Activated CD8-positive, alpha-beta memory T cell treated with anti-CD3 and anti-CD28 coated beads, Interleukin-2, amount 10 ng/mL, durations not matched to agents 7 days and 5 days (primary cell): ENCODE measurements around the gene TIPIN. TPM values are rescaled to one million over a fixed set of nuclear protein-coding genes. Genes with fewer than 3 reads are reported as not detected.
A peak's percentile ranks its signal among the peaks of the same experiment; 100 is the strongest.
"Not testable (repeated sequence)": the region's sequence is repeated elsewhere in the genome, so short reads cannot be mapped to it uniquely, and the experiment has no call there.

Experiments
- ATAC-seq: fragments of 150-1000 bp; cut with Tn5 transposase; one replicate; pipeline ENCODE4 v1.10.0; 2021; ENCODE audit warnings: moderate library complexity
- CTCF ChIA-PET: fragments of 350-600 bp; sonication (Branson Sonifier 250); formaldehyde crosslinking; loops from one replicate; lab custom pipeline; 2021; ENCODE audit warnings: antibody characterized with exemption; lab: Charles Lee
- DNase-seq: peaks from one replicate; pipeline ENCODE4 v3.0.0-alpha.2; 2020
- H3K27ac Mint-ChIP-seq: one replicate; pipeline ENCODE4 v1.8.0; 2021; ENCODE audit warnings: mild to moderate bottlenecking, mixed read lengths
- H3K27me3 Mint-ChIP-seq: one replicate; pipeline ENCODE4 v1.8.0; 2021; ENCODE audit warnings: mixed read lengths
- H3K36me3 Mint-ChIP-seq: one replicate; pipeline ENCODE4 v1.8.0; 2021; ENCODE audit warnings: mild to moderate bottlenecking, mixed read lengths
- H3K4me1 Mint-ChIP-seq: one replicate; pipeline ENCODE4 v1.8.0; 2021; ENCODE audit warnings: mixed read lengths
- H3K4me3 Mint-ChIP-seq: one replicate; pipeline ENCODE4 v1.8.0; 2021; ENCODE audit warnings: mild to moderate bottlenecking, moderate library complexity, mixed read lengths
- H3K9me3 Mint-ChIP-seq: one replicate; pipeline ENCODE4 v1.8.0; 2022; ENCODE audit warnings: low read depth, mixed read lengths
- total RNA-seq, 2 experiments: library from RNA; stranded (reverse); gene quantifications; one replicate each; pipeline ENCODE4 v1.2.3, GENCODE V29; 2021

The TIPIN gene
- total RNA-seq, 2 experiments from 2014 or later: 34.3 to 40.2 TPM

DNA sequence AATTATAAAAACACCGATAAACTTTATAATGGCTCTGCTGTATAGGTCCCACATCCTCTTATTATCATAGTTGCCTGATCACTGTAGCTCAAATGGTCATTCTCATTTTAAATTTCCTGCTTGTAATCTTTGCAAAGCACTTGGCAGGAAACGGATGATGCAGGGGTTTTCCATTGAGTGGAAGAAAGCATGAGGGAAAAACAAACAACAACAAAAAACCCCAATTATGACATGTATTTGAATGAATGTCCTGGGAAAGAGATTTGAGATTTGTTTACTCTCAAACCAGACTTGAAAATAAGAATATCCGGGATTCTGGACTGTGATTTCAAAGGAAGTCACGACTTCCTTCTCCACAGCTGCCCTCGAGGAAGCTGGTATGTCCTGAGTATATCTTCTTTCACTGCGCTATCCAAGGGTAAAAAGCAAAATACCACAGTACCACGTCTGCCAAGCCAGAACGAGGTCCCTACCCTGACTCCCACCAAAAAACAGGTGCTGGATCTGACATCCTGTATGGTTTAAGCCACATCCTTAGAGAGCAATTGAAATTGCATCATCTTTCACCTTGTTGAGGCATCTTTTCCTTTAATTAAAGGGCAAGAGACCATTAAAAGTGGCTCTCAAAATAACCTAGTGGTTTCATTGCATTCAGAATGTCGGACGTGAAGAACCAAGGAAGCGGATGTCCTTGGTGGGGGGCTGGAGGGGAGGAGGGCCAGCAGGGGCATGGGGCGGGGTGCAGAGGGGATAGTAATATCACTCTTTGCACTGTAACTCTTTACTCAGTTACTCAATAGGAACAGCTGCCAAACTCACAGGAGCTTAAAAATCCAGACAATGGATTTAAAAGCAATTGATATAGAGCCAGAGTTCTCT lies 13.5 kb upstream of the TIPIN start:
- Mint-ChIP-seq H3K4me1 (peaks cover 19% of the 10 kb centered on the region), H3K27me3 (no peaks in the 10 kb centered on the region), H3K36me3 (peaks cover 5% of the 10 kb centered on the region), H3K4me3 (peak overlapping the region; percentile 53), H3K9me3 (peaks cover 2% of the 10 kb centered on the region), H3K27ac (peak overlapping the region; percentile 83)
- CTCF ChIA-PET: interaction anchor here (0.9 to 2.0 kb wide), 4 partner anchors 13 to 128 kb away, joined by 3 to 15 read pairs (median 10); partner anchors contain the start of genes MAP2K1 and SNAPC5
- DNase-seq: peak; percentile 66
- ATAC-seq: peak; percentile 83

DNA sequence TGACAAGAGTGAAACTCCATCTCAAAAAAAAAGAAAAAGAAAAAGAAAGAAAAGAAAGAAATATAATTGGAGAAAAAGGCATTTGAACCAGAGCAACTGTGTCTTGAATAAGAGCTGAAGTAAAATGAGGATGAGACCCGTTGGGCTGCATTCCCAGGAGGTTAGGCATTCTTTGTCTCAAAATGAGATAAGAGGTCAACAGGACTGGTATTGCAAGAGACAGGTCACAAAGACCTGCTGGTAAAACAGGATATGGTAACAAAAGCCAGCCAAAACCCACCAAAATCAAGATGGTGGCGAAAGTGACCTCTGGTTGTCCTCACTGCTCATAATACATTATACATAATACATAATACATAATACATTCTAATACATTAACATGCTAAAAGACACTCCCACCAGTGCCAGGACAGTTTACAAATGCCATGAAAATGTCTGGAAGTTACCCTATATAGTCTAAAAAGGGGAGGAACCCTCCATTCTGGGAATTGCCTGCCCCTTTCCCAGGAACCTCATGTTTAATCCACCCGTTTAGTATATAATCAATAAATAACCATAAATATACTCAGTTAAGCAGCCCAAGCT lies 8.6 kb upstream of the TIPIN start:
- no peak overlapping the region for H3K4me3 Mint-ChIP-seq
- no peaks in the 10 kb centered on the region for H3K27me3 Mint-ChIP-seq
- ATAC-seq: no peak
- no peak for DNase-seq
- H3K36me3 Mint-ChIP-seq: no peaks in the 10 kb centered on the region
- no peak overlapping the region for H3K27ac Mint-ChIP-seq
- H3K9me3 Mint-ChIP-seq: no peaks in the 10 kb centered on the region
- H3K4me1 Mint-ChIP-seq: peaks cover 7% of the 10 kb centered on the region
- CTCF ChIA-PET: no interaction called here

DNA sequence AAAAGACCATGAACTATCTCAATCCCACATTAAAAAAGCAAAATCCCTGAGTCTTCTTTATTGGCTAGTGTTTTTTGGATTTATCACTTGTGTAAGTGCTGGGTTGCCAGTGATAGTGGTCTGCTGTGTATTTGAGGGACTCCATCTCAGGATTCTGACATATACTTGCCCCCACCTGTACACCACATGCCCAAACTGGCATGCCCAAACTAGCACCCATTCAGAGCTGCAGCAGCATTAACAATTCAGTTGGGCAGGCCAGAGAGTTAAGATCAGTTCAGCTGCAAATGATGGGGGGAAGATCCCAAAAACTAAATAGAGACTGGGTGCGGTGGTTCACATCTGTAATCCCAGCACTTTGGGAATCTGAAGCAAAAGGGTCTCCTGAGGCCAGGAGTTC lies 6.3 kb upstream of the TIPIN start:
- no peak for ATAC-seq
- no peak for DNase-seq
- Mint-ChIP-seq H3K4me1 (no peaks in the 10 kb centered on the region), H3K27me3 (no peaks in the 10 kb centered on the region), H3K9me3 (no peaks in the 10 kb centered on the region), H3K4me3 (no peak overlapping the region), H3K27ac (no peak overlapping the region), H3K36me3 (no peaks in the 10 kb centered on the region)
- CTCF ChIA-PET: no interaction called here

DNA sequence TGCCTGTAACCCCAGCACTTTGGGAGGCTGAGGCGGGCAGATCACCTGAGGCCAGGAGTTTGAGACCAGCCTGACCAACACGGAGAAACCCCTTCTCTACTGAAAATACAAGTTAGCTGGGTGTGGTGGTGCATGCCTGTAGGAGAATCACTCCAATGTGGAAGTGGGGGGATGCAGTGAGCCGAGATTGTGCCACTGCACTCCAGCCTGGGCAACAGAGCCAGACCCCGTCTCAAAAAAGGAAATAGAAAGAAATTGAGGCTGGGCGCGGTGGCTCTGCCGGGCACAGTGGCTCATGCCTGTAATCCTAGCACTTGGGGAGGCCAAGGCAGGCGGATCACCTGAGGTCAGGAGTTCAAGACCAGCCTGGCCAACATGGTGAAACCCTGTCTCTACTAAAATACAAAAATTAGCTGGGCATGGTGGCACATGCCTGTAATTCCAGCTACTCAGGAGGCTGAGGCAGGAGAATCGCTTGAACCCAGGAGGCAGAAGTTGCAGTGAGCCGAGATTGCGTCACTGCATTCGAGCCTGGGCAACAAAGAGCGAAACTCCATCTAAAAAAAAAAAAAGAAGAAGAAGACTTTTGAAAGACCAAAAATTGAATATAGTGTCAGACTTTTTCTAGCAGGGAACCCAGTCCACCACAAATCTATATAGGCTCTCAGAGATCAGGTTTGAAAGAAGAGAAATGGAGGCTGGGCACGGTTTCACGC lies 5.4 kb upstream of the TIPIN start:
- H3K4me1 Mint-ChIP-seq, H3K36me3 Mint-ChIP-seq, DNase-seq, H3K4me3 Mint-ChIP-seq, H3K27ac Mint-ChIP-seq, CTCF ChIA-PET, H3K27me3 Mint-ChIP-seq, ATAC-seq, H3K9me3 Mint-ChIP-seq: not testable (repeated sequence)

DNA sequence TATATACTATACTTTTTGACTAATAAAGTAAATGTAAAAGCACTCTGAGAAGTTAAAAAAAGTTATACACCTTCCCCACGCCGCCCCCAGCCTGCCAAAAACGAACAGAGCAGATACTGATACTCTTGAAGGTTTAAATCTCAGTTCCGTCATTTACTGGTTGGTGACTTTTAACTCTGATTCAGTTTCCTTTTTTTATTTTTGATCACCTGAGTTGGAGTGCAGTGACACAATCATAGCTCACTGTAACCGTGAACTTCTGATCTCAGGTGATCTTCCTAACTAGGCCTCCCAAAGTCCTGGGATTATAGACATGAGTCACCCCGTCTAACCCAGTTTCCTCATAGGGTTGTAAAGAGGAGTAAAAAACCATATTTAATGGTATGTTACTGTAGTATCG lies 3.3 kb upstream of the TIPIN start:
- Mint-ChIP-seq H3K27me3 (no peaks in the 10 kb centered on the region), H3K36me3 (peaks cover 10% of the 10 kb centered on the region), H3K27ac (no peak overlapping the region), H3K4me3 (no peak overlapping the region), H3K9me3 (no peaks in the 10 kb centered on the region), H3K4me1 (peaks cover 12% of the 10 kb centered on the region)
- CTCF ChIA-PET: no interaction called here
- no peak for ATAC-seq
- no peak for DNase-seq

DNA sequence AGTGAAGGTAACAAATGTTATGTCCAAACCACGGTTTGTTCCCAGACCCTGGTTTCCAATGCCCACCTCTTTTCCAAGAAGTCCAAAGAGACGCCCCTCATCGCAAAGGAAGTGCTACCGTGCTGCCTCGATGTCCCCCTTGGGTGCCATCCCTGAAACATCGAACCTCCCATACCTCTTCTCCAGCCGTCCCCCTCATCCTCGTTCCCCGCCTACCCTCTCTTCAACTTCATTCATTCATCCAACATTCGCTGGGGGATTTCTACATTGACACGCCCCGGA lies 467 bp downstream of the TIPIN start:
- H3K9me3 Mint-ChIP-seq: no peaks in the 10 kb centered on the region
- H3K27me3 Mint-ChIP-seq: no peaks in the 10 kb centered on the region
- DNase-seq (no peak), ATAC-seq (no peak)
- peak overlapping the region; percentile 97 for H3K27ac Mint-ChIP-seq
- peaks cover 30% of the 10 kb centered on the region for H3K4me1 Mint-ChIP-seq
- peak overlapping the region; percentile 93 for H3K4me3 Mint-ChIP-seq
- peaks cover 27% of the 10 kb centered on the region for H3K36me3 Mint-ChIP-seq
- CTCF ChIA-PET: interaction anchor here (4.9 to 5.1 kb wide), 2 partner anchors 31 to 143 kb away, joined by 36 to 52 read pairs; partner anchors contain the start of genes MAP2K1 and SNAPC5

DNA sequence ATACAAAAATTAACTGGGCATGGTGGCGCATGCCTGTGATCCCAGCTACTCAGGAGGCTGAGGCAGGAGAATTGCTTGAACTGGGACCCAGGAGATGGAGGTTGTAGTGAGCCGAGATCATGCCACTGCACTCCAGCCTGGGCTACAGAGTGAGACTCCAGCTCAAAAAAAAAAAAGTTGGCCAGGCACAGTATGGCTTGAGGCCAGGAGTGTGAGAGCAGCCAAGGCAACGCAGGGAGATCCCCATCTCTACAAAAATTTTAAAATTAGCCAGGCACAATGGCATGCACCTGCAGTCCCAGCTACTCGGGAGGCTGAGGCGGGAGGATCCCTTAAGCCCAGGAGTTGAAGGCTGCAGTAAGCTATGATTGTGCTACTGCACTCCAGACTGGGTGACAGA lies 8.0 kb downstream of the TIPIN start:
- peaks cover 13% of the 10 kb centered on the region for H3K4me1 Mint-ChIP-seq
- H3K36me3 Mint-ChIP-seq: peaks cover 35% of the 10 kb centered on the region
- H3K9me3 Mint-ChIP-seq, H3K27ac Mint-ChIP-seq, ATAC-seq, H3K4me3 Mint-ChIP-seq, H3K27me3 Mint-ChIP-seq, DNase-seq: not testable (repeated sequence)
- CTCF ChIA-PET: interaction anchor here (0.7 to 1.6 kb wide), 3 partner anchors 149 to 218 kb away, joined by 3 to 10 read pairs (median 3); no protein-coding TSS in a partner anchor

DNA sequence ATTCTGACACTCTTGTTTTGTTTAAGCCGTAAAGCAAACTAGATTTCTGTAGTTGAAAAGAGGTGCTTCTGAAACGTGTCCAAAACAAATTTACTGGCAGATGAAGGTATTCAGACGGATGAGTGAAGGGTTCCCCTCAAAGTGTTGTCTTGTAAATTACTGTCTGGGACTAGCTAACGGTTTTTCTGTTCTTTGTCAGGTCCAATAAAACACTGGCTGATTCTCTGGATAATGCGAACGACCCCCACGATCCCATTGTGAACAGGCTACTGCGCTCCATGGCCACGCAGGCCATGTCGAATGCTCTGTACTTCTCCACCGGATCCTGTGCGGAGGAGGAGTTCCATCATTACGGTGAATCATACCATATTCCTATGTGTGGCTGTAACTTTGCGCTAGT lies 27.7 kb downstream of the TIPIN start:
- CTCF ChIA-PET: no interaction called here
- Mint-ChIP-seq H3K27me3 (no peaks in the 10 kb centered on the region), H3K9me3 (no peaks in the 10 kb centered on the region), H3K36me3 (peaks cover 45% of the 10 kb centered on the region), H3K4me3 (no peak overlapping the region), H3K27ac (no peak overlapping the region), H3K4me1 (no peaks in the 10 kb centered on the region)
- no peak for ATAC-seq
- no peak for DNase-seq

DNA sequence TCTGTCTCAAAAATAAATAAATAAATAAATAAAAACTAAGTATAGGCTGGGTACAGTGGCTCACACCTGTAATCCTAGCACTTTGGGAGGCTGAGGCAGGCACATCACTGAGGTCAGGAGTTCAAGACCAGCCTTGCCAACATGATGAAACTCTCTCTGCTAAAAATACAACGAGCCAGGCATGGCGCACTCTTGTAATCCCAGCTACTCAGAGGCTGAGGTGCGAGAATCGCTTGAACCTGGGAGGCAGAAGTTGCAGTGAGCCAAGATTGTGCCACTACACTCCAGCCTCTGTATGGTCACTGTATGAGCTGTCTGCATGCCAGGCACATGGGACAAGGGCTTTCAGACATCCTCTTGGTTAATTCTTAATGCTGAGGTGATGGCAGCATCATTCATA lies 28.7 kb downstream of the TIPIN start:
- CTCF ChIA-PET: no interaction called here
- Mint-ChIP-seq H3K36me3 (peaks cover 42% of the 10 kb centered on the region), H3K4me1 (no peaks in the 10 kb centered on the region), H3K9me3 (no peaks in the 10 kb centered on the region), H3K27ac (no peak overlapping the region), H3K4me3 (no peak overlapping the region), H3K27me3 (no peaks in the 10 kb centered on the region)
- ATAC-seq: no peak
- no peak for DNase-seq

DNA sequence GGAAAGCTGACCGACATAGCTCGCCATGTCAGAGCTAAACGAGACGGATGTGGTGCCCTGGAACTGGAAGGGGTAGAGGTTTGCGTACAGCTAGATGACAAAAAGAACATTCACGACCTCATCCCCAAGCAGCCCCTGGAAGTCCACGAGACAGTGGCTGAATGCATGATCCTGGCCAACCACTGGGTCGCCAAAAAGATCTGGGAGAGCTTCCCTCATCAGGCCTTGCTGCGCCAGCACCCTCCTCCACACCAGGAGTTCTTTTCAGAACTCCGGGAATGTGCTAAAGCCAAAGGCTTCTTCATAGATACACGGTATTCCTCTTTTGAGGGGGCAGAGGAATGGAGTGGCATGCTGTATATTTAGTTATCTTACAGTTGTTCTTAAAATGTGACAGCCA lies 30.4 kb downstream of the TIPIN start:
- CTCF ChIA-PET: no interaction called here
- peaks cover 40% of the 10 kb centered on the region for H3K36me3 Mint-ChIP-seq
- no peak overlapping the region for H3K4me3 Mint-ChIP-seq
- no peaks in the 10 kb centered on the region for H3K27me3 Mint-ChIP-seq
- ATAC-seq (no peak), DNase-seq (no peak)
- no peak overlapping the region for H3K27ac Mint-ChIP-seq
- H3K4me1 Mint-ChIP-seq: no peaks in the 10 kb centered on the region
- H3K9me3 Mint-ChIP-seq: no peaks in the 10 kb centered on the region

DNA sequence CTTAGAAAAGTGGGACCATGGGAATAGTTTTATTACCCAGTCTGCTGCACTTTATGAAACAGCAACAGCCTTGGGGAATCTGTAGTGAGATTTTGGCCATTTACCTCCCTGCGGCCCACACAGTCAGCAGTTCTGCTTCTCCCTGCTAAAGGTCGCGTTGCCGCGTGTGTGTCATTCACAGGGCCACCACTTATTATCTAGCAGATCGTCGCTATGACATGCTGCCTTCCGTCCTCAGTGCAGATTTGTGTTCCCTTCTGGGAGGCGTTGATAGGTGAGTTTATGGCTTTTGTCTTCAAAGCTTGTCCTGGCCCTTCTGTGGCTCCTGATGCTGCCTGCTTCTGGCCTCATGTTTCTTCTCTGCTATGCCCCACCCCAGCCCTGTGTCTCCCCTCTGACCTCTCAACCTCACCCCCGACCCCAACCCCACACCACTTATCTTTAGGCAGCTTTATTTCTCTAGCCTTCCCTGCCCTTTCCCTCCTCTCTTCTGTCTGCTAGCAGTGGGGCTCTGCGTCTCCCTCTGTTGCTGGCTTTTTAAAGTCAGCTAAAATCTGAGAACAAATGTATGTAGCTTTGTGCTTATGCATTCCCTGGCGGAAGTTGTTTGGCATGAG lies 33.1 kb downstream of the TIPIN start:
- Mint-ChIP-seq H3K4me1 (no peaks in the 10 kb centered on the region), H3K4me3 (no peak overlapping the region), H3K36me3 (peaks cover 38% of the 10 kb centered on the region), H3K27ac (no peak overlapping the region), H3K9me3 (no peaks in the 10 kb centered on the region), H3K27me3 (no peaks in the 10 kb centered on the region)
- no peak for DNase-seq
- no peak for ATAC-seq
- CTCF ChIA-PET: no interaction called here

DNA sequence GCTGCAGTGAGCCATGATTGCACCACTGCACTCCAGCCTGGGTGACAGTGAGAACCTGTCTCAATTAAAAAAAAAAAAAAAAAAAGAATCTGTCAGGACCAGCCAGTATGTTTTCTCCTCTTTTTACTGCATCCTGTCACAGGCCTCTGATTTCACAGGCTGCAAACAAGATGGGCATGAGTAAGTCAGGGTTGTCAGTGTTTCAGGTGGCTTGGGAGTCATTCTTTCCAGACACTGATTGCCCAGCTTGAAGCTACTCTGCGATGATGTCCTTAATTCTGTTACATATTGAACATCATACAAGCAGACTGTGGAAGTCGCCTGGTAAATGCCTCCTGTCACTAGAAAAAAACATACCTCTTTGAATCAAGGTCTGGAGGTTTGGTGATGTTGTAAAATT lies 44.3 kb downstream of the TIPIN start:
- no peak for DNase-seq
- Mint-ChIP-seq H3K9me3 (no peaks in the 10 kb centered on the region), H3K4me3 (no peak overlapping the region), H3K27me3 (no peaks in the 10 kb centered on the region), H3K4me1 (no peaks in the 10 kb centered on the region), H3K27ac (no peak overlapping the region), H3K36me3 (peaks cover 27% of the 10 kb centered on the region)
- CTCF ChIA-PET: no interaction called here
- ATAC-seq: no peak

DNA sequence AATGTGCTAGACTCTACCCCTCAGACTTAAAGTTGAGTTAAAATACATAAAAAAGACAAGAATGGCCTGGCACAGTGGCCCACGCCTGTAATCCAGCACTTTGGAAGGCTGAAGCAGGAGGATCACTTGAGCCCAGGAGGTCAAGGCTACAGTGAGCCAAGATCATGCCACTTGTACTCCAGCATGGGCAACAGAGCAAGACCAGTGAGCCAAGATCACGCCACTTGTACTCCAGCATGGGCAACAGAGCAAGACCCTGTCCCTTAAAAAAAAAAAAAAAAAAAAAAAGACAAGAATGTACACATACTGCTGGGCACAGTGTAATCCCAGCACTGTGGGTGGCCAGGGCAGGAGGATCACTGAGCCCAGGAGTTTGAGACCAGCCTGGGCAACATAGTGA lies 45.7 kb downstream of the TIPIN start:
- ATAC-seq: no peak
- H3K9me3 Mint-ChIP-seq: no peaks in the 10 kb centered on the region
- H3K27ac Mint-ChIP-seq: no peak overlapping the region
- no peaks in the 10 kb centered on the region for H3K4me1 Mint-ChIP-seq
- CTCF ChIA-PET: no interaction called here
- no peaks in the 10 kb centered on the region for H3K27me3 Mint-ChIP-seq
- DNase-seq: no peak
- peaks cover 23% of the 10 kb centered on the region for H3K36me3 Mint-ChIP-seq
- H3K4me3 Mint-ChIP-seq: no peak overlapping the region
